ENCODE results near the gene C8G.

GRCh38 chr9:136921718-136922117 is 23.3 kb upstream of the C8G start:
- no peak for TF ChIP-seq MAX (IDR thresholded peaks at IDR 0.05; ENCODE audit: low read depth, low read length)
- no peak for TF ChIP-seq CTCF (IDR thresholded peaks at IDR 0.05; ENCODE audit: low read depth, low read length)
